ENCODE data around the gene TLE3. TPM values are rescaled to one million over a fixed set of nuclear protein-coding genes. Genes with fewer than 3 reads are reported as not detected.

Gene TLE3
- polyA plus RNA-seq, 1 donor (not counting 4 experiments of a cell fraction or from before 2014, with no cell fraction given) = 8.3 TPM

DNA sequence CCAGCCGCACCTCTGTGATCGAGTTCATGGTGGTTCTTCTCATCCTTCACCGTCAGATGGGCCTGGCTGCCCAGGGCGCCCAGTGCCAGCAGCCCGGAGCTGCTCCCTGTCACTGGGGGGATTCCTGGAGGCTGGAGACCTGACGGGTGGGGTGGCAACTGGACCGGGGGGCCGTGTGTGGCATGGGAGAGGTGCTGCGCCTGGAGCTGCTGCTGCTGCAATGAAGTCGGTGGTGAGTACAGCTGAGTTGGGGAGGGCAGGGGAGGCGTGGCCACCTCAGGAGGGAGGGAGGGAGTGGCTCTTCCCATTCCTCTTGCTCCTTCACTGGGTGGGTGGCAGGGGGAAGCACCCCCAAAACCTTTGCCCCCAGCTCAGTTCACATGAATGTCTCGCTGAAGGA lies 31.7 kb downstream of the TLE3 start:
- H4K20me1 ChIP-seq (ENCODE audit: control insufficient read depth, extremely low read depth, insufficient read depth, low read length) = no peaks in the 10 kb centered on the region
- dilution Hi-C loops (cut with MboI; ENCODE audit: extremely low pct_ligation_motif_present, low sequenced_read_pairs) = no loop called here
- H2AFZ ChIP-seq (ENCODE audit: control insufficient read depth, low read length) = no peak overlapping the region
- no peak overlapping the region for H3K27ac ChIP-seq (ENCODE audit: control insufficient read depth, insufficient read depth, low read length)
- no peaks in the 10 kb centered on the region for H3K9me1 ChIP-seq (ENCODE audit: control insufficient read depth, extremely low read depth, insufficient read depth, low read length)
- no peaks in the 10 kb centered on the region for H3K79me2 ChIP-seq (ENCODE audit: control insufficient read depth, insufficient read depth, low read length)
- H3K27me3 ChIP-seq (ENCODE audit: control insufficient read depth, extremely low read depth, insufficient read depth, low read length) = no peaks in the 10 kb centered on the region
- peaks cover 18 to 48% of the 10 kb centered on the region in 2 experiments for H3K36me3 ChIP-seq (ENCODE audit: control insufficient read depth in 2 of 2, extremely low read depth in 1 of 2, insufficient read depth in 2 of 2, low read length in 2 of 2)
- no peak for DNase-seq (ENCODE audit: low read depth, low spot score)
- H3K4me2 ChIP-seq (ENCODE audit: control insufficient read depth, extremely low read depth, insufficient read depth, low read depth, low read length) = no peak overlapping the region
- H3K4me3 ChIP-seq (ENCODE audit: control insufficient read depth in 2 of 3, extremely low read depth in 1 of 3, insufficient read depth in 2 of 3, low read depth in 1 of 3, low read length in 3 of 3) = no peak overlapping the region
- H3K9ac ChIP-seq (ENCODE audit: control insufficient read depth, extremely low read depth, insufficient read depth, low read length) = no peak overlapping the region
- H3K9me3 ChIP-seq (ENCODE audit: control insufficient read depth, low read depth, low read length) = no peaks in the 10 kb centered on the region
- no peak for FAIRE-seq
- no peaks in the 10 kb centered on the region for H3K4me1 ChIP-seq (ENCODE audit: control insufficient read depth, extremely low read depth, insufficient read depth, low read length)
- TF ChIP-seq EZH2 (IDR thresholded peaks at IDR 0.05; ENCODE audit: low read length) (no peak), CTCF (optimal IDR thresholded peaks at IDR 0.05 in 1 of 3, IDR thresholded peaks at IDR 0.05 in 1 of 3, conservative IDR thresholded peaks at IDR 0.05 in 1 of 3; ENCODE audit: extremely low read depth in 1 of 3, insufficient read depth in 2 of 3, low read length in 3 of 3) (no peak)

DNA sequence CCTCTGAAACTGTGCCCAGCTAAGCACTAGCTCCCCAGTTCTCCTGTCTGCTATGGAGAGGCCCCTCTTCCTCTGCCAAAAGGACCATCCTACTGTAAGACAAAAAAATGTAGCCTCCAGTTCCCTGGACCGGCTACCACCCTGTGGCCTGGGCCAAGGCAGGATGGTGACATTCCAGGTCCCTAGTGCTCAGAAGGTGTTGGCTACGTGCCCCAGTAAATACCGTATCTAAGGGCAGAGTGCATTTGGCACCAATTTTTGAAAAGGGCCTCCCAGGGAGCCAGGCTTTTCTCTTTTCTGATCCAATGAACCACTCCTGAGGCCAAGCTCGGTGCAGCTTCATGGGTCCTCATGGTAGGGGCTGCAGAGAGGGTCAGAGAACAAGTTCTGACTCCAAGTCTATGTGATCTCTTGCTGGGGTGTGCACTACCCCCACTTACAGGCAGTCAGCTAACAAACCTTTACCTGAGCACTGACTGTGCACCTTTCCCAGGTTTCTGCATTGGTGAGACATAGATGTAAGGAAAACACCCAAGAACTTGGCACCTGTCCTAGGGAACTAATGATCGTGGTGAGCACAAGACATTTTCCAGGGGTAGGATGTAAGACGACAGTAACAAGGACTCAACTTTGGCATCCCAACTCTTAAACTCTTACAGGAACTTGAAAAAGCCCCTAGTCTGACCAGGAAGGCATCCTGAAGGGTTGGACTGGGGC lies 32.6 kb downstream of the TLE3 start:
- no peak for TF ChIP-seq EZH2 (IDR thresholded peaks at IDR 0.05; ENCODE audit: low read length)
- TF ChIP-seq CTCF (optimal IDR thresholded peaks at IDR 0.05 in 1 of 3, IDR thresholded peaks at IDR 0.05 in 1 of 3, conservative IDR thresholded peaks at IDR 0.05 in 1 of 3; ENCODE audit: extremely low read depth in 1 of 3, insufficient read depth in 2 of 3, low read length in 3 of 3) = no peak
- no peaks in the 10 kb centered on the region for H3K9me1 ChIP-seq (ENCODE audit: control insufficient read depth, extremely low read depth, insufficient read depth, low read length)
- no peak for DNase-seq (ENCODE audit: low read depth, low spot score)
- no peak overlapping the region for H2AFZ ChIP-seq (ENCODE audit: control insufficient read depth, low read length)
- H4K20me1 ChIP-seq (ENCODE audit: control insufficient read depth, extremely low read depth, insufficient read depth, low read length) = no peaks in the 10 kb centered on the region
- H3K79me2 ChIP-seq (ENCODE audit: control insufficient read depth, insufficient read depth, low read length) = no peaks in the 10 kb centered on the region
- no peak for FAIRE-seq
- no peak overlapping the region for H3K4me2 ChIP-seq (ENCODE audit: control insufficient read depth, extremely low read depth, insufficient read depth, low read depth, low read length)
- no peaks in the 10 kb centered on the region for H3K27me3 ChIP-seq (ENCODE audit: control insufficient read depth, extremely low read depth, insufficient read depth, low read length)
- H3K9ac ChIP-seq (ENCODE audit: control insufficient read depth, extremely low read depth, insufficient read depth, low read length) = no peak overlapping the region
- dilution Hi-C loops (cut with MboI; ENCODE audit: extremely low pct_ligation_motif_present, low sequenced_read_pairs) = no loop called here
- no peak overlapping the region for H3K4me3 ChIP-seq (ENCODE audit: control insufficient read depth in 2 of 3, extremely low read depth in 1 of 3, insufficient read depth in 2 of 3, low read depth in 1 of 3, low read length in 3 of 3)
- peaks cover 20 to 47% of the 10 kb centered on the region in 2 experiments for H3K36me3 ChIP-seq (ENCODE audit: control insufficient read depth in 2 of 2, extremely low read depth in 1 of 2, insufficient read depth in 2 of 2, low read length in 2 of 2)
- H3K4me1 ChIP-seq (ENCODE audit: control insufficient read depth, extremely low read depth, insufficient read depth, low read length) = no peaks in the 10 kb centered on the region
- H3K27ac ChIP-seq (ENCODE audit: control insufficient read depth, insufficient read depth, low read length) = no peak overlapping the region
- H3K9me3 ChIP-seq (ENCODE audit: control insufficient read depth, low read depth, low read length) = no peaks in the 10 kb centered on the region
